DMS53 (cell line): ENCODE results near the gene GRAMD2B.
"Not testable (repeated sequence)": the region's sequence is repeated elsewhere in the genome, so short reads cannot be mapped to it uniquely, and the experiment has no call there.

Experiments
- DNase-seq: peaks from one replicate; lab custom pipeline; 2025; lab: John Stamatoyannopoulos, UW

GRAMD2B gene

GRCh38 chr5:126410623-126411022 lies 12.6 kb upstream of the GRAMD2B start:
- no peak for DNase-seq

DNA sequence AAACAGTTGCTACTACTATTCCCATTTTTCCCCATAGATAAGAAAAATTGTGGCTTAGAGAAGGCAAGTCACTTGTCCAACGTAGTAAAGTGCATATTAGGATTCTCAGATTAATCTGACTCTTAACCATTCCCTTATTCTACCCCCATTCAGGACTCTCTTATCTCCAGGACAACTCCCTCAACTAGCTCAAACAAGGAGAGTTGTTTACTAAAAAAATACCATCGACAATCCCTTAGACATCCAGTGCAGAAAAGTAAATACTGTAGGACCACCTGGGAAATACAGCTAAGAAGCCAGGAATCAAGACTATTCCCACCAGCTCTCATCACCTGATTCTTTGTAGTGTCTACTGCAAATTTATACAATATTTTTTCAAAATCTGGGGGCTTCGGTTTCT lies 9.4 kb upstream of the GRAMD2B start:
- DNase-seq: no peak

- no peak for DNase-seq
Observed at GRCh38 chr5:126414874-126415502, 8.2 kb upstream of the GRAMD2B start.

- DNase-seq: no peak
Observed at GRCh38 chr5:126415789-126416188, 7.4 kb upstream of the GRAMD2B start.

- DNase-seq: no peak
Observed at GRCh38 chr5:126416266-126416925, 6.8 kb upstream of the GRAMD2B start.

DNA sequence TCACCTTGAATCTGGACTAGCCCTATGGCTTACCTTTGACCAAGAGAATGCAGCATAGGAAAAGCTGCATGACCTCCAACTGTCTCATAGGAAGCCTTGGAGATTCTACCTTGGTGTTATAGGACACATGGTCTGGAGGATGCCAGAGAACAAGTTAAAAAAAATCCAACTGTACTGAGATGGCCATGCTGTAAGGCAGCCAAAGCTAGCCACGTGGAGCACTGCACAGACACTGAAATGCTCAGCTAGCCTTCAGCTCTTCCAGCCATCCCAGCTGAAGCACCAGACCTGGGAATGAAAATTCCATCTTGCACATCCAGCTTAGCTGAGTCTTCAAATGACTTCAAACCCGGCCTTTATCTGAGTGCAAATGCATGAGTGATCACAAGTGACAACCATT lies 6.0 kb upstream of the GRAMD2B start:
- DNase-seq: no peak

DNA sequence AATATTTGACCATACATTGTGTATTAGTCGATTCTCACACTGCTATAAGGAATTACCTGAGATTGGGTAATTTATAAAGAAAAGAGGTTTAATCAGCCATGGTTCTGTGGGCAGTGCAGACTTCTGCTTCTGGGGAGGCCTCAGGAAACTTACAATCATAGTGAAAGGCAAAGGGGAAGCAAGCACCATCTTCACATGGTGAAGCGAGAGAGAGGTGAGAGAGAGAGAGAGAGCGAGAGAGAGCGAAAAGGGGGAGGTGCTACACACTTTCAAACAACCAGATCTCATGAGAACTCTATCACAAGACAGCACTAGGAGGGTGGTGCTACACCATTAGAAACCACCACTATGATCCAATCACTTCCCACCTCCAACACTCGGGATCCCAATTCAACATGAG lies 4.1 kb upstream of the GRAMD2B start:
- no peak for DNase-seq

DNA sequence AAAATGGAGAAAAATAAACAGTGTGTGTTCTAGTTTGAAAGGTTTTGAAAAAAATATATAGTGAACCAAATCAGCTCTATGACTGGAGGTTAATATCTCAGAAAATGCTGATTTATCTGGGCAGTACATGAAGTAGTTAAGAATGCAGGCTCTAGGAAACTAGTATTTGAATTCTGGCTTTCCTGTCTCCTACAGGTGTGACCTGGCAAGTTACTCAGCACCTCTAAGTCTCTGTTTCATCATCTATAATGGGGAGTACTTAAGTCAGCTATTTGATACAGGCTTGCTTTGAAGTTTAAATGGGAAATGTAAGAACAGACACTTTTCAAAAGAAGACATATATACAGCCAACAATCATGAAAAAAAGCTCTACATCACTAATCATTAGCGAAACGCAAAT lies 5.2 kb downstream of the GRAMD2B start:
- DNase-seq: no peak

DNA sequence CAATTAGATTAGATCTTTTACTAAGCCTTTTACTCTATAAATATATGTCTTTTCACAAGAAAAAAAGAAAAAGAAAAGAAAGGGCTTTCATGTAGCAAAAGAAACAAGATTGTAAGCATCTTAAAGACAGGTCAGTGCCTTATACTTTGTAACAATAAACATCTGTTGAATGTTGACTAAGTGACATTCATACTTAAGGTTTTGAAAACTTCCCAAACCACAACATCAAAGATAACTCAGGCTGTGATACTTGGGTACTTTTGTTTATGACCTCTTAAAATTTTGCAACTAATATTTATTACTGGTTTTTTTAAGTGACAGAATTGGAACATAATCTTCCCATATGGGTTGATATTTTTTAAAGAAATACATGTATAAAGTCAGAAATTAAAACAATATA lies 7.4 kb downstream of the GRAMD2B start:
- DNase-seq: no peak

DNA sequence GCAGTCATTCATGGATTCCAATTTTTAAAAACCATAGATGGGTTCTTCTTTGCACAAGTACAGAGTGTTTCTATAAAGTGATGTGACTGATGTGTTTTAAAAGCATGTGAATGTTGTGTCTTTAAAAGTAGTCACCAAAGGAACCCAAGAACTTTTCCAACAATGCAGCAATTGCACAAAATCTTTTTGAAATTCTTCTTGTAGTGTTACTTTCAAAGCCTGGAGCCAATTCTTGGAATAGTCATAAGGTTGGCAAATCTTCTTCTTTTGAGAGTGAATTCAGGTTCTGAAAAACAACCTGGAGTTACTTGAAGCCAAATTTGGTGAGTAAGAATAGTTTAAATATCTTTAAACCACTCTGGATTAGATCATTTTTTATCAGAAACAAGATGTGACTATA lies 10.5 kb downstream of the GRAMD2B start:
- DNase-seq: no peak

DNA sequence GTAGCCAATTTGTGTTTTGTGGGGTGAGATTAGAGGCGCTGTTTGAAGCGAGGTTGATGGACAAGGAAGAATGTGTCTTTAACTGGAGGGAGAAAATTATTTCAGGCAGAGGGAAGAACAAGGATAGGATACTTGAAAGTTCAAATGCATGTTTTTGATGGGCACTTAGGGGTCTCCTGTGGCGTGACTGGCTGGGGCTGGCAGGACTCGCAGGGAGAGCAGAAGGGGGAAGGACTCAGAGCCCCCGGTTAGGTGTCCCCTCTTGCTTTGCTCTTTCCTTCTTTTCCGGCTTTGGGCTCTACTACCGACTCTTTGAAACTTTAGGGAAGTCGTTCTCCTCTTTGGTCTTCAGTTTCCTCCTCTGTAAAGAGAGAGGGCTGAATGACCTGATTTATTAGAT lies 12.1 kb downstream of the GRAMD2B start:
- no peak for DNase-seq

DNA sequence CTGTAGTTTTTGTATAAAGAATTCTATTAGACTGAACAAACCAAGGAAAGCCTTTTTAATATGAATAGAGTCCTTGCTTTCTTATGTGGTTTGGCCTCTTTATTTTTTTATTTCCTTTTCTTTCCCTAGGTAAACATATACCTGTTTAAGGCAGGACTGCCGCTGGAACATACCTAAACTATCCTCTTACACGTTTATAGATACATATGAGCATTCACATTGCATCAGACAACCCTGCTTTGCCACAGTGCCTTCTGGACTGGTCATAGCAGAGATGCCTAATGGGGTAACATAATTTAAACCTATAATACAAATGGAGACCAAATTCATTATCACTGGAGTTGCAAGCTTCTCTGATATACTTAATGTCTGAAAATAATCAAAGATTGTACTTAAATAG lies 12.5 kb downstream of the GRAMD2B start:
- no peak for DNase-seq

DNA sequence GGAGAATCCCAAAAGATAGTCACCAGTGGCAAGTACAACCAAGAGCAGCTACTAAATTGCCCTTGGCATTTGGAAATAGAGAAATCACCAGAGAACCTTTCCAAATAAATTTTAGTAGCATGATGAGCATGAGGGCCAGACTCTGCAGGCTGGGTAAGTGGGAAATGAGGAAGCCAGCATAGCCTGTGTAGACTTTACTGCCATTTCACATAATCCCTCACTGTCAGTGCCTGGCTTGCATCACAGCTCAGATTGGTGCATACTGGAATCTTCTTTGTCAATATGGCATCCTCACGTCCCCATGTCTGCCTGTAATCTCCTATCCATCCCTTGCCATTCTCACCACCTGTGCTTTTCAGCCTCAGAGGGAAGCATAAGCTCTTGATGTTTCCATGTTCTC lies 14.5 kb downstream of the GRAMD2B start:
- no peak for DNase-seq

DNA sequence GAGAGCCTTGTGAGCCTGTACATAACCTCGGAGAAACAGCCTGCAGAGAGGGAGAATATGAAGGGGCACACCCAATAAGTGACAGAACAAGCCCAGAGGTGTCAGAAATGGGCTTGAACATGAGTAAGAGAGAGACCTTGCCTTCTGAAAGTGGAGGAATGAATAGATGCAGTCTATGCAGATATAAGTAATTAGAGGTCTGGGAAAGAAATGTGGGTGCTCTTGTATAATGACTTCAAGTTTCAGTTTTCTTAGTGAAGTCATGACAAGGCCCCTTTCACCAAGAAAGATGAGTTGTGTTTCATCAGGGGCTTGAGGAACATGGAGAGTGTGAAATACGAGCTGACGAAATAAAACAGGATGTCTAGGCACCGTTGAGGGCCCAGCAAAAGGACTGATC lies 15.1 kb downstream of the GRAMD2B start:
- no peak for DNase-seq

- DNase-seq: no peak
Observed at GRCh38 chr5:126438868-126439267, 15.7 kb downstream of the GRAMD2B start.

DNA sequence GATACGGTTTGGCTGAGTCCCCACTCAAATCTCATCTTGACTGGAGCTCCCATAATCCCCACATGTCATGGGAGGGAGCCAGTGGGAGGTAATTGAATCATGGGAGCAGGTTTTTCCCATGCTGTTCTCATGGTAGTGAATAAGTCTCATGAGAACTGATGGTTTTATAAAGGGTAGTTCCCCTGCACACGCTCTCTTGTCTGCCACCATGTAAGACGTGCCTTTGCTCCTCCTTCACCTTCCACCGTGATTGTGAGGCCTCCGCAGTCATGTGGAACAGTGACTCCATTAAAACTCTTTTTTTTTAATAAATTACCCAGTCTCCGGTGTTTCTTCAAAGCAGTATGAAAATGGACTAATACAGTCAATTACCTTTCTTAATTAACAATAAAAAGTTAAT lies 16.5 kb downstream of the GRAMD2B start:
- DNase-seq: not testable (repeated sequence)

DNA sequence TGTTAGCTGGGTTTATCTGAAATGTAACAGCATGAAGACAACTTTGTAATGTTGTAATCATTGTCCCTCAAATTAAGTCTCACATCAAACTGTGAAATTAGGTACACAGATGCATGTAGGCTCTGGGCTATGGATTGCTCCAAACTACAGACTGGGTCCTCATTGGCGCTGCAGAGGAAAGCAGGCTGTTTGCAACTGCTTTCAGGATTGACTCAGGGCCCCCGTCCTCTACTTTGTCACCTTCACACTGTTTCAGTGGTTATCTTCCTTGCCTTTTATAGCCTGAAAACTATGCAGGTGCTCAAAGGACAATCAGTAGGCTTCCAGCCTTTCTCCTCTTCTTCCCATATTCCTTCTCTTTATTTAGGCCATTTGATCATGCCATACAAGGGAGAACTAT lies 18.0 kb downstream of the GRAMD2B start:
- DNase-seq: no peak

DNA sequence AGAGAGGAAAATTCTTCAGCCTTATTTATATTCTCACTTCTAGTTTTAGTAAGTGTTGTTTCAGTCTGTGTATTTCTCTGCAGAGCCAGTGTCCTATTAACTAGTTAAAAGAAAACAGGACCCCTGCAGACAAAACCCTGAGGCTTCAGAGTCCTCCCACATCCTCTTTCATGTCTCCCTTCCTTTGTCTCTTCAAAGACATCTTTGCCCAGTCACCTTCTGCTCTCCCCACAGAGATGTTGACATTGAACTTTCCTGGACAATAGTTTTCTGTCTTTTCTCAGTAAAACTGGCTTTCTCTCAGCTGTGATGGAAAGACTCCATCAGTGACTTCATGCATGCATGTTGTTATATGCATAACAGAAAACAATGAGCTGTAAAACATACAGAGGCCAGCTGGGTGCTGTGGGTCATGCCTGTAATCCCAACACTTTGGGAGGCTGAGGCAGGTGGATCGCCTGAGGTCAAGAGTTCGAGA lies 20.2 kb downstream of the GRAMD2B start:
- no peak for DNase-seq

DNA sequence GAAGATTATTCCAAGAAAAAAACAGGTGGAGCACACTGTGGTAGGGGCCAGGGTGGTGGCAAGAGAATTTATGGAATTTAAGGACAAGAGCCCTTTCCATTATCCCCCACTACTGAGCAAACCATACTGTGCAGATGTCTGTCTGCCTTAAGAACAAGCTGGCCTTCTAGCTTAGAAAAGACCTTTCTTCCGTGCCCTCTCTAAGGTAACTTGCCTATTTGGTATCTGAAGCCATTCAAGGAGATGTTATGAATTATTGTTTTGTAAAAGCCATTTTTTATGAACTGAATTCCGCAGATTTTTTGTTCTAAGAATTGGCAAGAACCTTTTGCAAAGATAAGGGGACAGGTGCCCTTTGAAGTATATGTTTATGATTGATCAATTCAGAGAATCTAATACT lies 20.9 kb downstream of the GRAMD2B start:
- DNase-seq: no peak

- DNase-seq: no peak
Observed at GRCh38 chr5:126445502-126446174, 22.4 kb downstream of the GRAMD2B start.

GRCh38 chr5:126446498-126447224 lies 23.5 kb downstream of the GRAMD2B start:
- no peak for DNase-seq

DNA sequence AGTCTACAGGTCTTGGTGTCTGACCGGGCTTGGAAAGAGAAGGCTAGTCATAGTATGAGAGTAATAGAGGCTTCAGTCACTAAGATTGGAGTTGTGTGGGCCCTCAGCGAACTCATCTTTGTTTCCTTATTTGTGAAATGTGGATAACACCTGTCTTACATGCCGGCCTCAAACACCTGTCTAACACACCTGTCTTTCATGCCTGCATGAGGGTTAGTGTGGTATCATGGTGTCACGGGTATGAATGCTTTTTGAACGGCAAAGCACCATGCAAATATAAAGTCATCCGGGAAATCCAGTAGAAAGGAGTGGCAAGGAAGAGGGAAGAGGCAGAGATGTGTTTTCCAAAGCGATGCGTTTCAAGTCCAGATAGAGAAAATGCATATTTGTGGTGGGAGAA lies 25.5 kb downstream of the GRAMD2B start:
- DNase-seq: peak; percentile 94
